H1 (cell line): ENCODE data around the gene LEKR1.
"Not testable (repeated sequence)": the region's sequence is repeated elsewhere in the genome, so short reads cannot be mapped to it uniquely, and the experiment has no call there.

ENCODE experiments used
- CBX5 ChIP-seq: fragments of 300-800, 300-1000 bp; sonication (generic); IDR thresholded peaks from 2 replicates; pipeline ENCODE4 v1.7.1; 2016; ENCODE audit warnings: antibody characterized with exemption, low read length, low read depth
- CREB1 ChIP-seq: IDR thresholded peaks from 2 replicates; pipeline ENCODE4 v1.6.1; 2012; ENCODE audit warnings: inconsistent platforms
- GABPA ChIP-seq: IDR thresholded peaks from 2 replicates; pipeline ENCODE4 v1.6.1; 2011; ENCODE audit warnings: mild to moderate bottlenecking, low read length, moderate library complexity, borderline replicate concordance; ENCODE audit not compliant: insufficient read depth
- PHF8 ChIP-seq: fragments of 200-600 bp; sonication (generic); conservative IDR thresholded peaks from 2 replicates; pipeline ENCODE4 v1.7.1; 2012; ENCODE audit warnings: low read depth, mild to moderate bottlenecking, inconsistent platforms, low read length, moderate library complexity
- POLR2A ChIP-seq, 2 experiments: IDR thresholded peaks; 1 replicate in 1 of 2; 2 replicates in 1 of 2; pipeline ENCODE4 v1.6.1; 2011; ENCODE audit warnings: low read depth in 2 of 2, low read length in 2 of 2, mild to moderate bottlenecking in 2 of 2; ENCODE audit errors: control extremely low read depth in 1 of 2
- RAD21 ChIP-seq, 2 experiments: IDR thresholded peaks in 1 of 2; conservative IDR thresholded peaks in 1 of 2; 2 replicates each; pipeline ENCODE4 v1.6.1; 2011; ENCODE audit warnings: low read depth in 2 of 2, low read length in 2 of 2, improper control_type of control experiment in 1 of 2, inconsistent platforms in 1 of 2, mild to moderate bottlenecking in 1 of 2, moderate library complexity in 1 of 2
- SIRT6 ChIP-seq: IDR thresholded peaks from one replicate; pipeline ENCODE4 v1.7.1; 2012; ENCODE audit warnings: low read length, inconsistent platforms
- TF ChIP-seq, protein P1 (sequence below), 3 experiments: IDR thresholded peaks; 1 replicate in 2 of 3; 2 replicates in 1 of 3; pipeline versions ENCODE4 v1.5.1 to v1.6.1; 2011; ENCODE audit warnings: low read length in 3 of 3, mild to moderate bottlenecking in 3 of 3, inconsistent platforms in 2 of 3, low read depth in 1 of 3, moderate library complexity in 1 of 3; ENCODE audit not compliant: insufficient read depth in 1 of 3; ENCODE audit errors: control extremely low read depth in 1 of 3

DNA sequence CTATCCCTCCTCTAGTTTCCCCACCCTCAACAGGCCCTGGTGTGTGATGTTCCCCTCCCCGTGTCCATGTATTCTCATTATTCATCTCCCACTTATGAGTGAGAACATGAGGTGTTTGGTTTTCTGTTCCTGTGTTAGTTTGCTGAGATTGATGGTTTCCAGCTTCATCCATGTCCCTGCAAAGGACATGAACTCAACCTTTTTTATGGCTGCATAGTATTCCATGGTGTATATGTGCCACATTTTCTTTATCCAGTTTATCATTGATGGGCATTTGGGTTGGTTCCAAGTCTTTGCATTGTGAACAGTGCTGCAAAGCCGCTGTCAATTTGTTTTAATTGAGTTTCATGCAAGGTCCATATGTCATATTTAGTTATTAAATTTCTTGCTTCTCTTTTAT is 88.1 kb downstream of the LEKR1 start:
- not testable (repeated sequence) for TF ChIP-seq GABPA; SIRT6; POLR2A (IDR thresholded peaks at IDR 0.05; ENCODE audit: control extremely low read depth in 1 of 2, low read depth in 2 of 2, low read length in 2 of 2); PHF8; CBX5; CREB1; RAD21 (IDR thresholded peaks at IDR 0.05 in 1 of 2, conservative IDR thresholded peaks at IDR 0.05 in 1 of 2; ENCODE audit: low read depth in 2 of 2, low read length in 2 of 2)
- TF ChIP-seq, protein P1, sequence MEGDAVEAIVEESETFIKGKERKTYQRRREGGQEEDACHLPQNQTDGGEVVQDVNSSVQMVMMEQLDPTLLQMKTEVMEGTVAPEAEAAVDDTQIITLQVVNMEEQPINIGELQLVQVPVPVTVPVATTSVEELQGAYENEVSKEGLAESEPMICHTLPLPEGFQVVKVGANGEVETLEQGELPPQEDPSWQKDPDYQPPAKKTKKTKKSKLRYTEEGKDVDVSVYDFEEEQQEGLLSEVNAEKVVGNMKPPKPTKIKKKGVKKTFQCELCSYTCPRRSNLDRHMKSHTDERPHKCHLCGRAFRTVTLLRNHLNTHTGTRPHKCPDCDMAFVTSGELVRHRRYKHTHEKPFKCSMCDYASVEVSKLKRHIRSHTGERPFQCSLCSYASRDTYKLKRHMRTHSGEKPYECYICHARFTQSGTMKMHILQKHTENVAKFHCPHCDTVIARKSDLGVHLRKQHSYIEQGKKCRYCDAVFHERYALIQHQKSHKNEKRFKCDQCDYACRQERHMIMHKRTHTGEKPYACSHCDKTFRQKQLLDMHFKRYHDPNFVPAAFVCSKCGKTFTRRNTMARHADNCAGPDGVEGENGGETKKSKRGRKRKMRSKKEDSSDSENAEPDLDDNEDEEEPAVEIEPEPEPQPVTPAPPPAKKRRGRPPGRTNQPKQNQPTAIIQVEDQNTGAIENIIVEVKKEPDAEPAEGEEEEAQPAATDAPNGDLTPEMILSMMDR (IDR thresholded peaks at IDR 0.05; ENCODE audit: control extremely low read depth in 1 of 3, insufficient read depth in 1 of 3, low read depth in 1 of 3, low read length in 3 of 3): not testable (repeated sequence)
